HEK293 (cell line): ENCODE results near the gene C2CD3.

Experiments used
- CTCF ChIA-PET: fragments of 350-600 bp; formaldehyde crosslinking; extraction: SDS; loops from one replicate; lab custom pipeline; 2021; ENCODE audit warnings: antibody characterized with exemption; lab: Yijun Ruan, JAX
- POLR2A ChIA-PET: fragments of 300-600 bp; formaldehyde crosslinking; extraction: SDS; loops from one replicate; lab custom pipeline; 2020; ENCODE audit warnings: antibody characterized with exemption, inconsistent platforms; lab: Yijun Ruan, JAX
- H3K27ac ChIP-seq: fragments of 200-500 bp; sonication (Bioruptor generic); 2 replicates; pipeline ENCODE4 v1.5.1; 2014; ENCODE audit warnings: low read depth, low read length, control low read depth, inconsistent platforms; ENCODE audit errors: extremely low read depth
- H3K36me3 ChIP-seq, 2 experiments: fragments of 200-500 bp in 1 of 2; sonication (Bioruptor generic) in 1 of 2; 1 replicate in 1 of 2; 2 replicates in 1 of 2; pipeline ENCODE4 v1.5.1; 2014 to 2017; ENCODE audit warnings: inconsistent platforms in 2 of 2, low read length in 2 of 2; ENCODE audit not compliant: control insufficient read depth in 2 of 2, insufficient read depth in 1 of 2
- H3K4me1 ChIP-seq: fragments of 200-500 bp; sonication (Bioruptor generic); 2 replicates; pipeline ENCODE4 v1.5.1; 2014; ENCODE audit warnings: mild to moderate bottlenecking, low read length, inconsistent platforms; ENCODE audit not compliant: control insufficient read depth, insufficient read depth
- H3K4me3 ChIP-seq: 2 replicates; pipeline ENCODE4 v1.5.1; 2011; ENCODE audit warnings: low read depth, mild to moderate bottlenecking, control low read depth, low read length, moderate library complexity
- H3K9me3 ChIP-seq: fragments of 200-500 bp; sonication (Bioruptor generic); 2 replicates; pipeline ENCODE4 v1.5.1; 2014; ENCODE audit warnings: low read depth, low read length, inconsistent platforms; ENCODE audit not compliant: control insufficient read depth, insufficient read depth
- KLF16 ChIP-seq: fragments of 450-650 bp; formaldehyde crosslinking; IDR thresholded peaks from 2 replicates; pipeline ENCODE4 v1.5.1; 2017; ENCODE audit warnings: missing biosample characterization, missing genetic modification characterization
- MYNN ChIP-seq: fragments of 450-650 bp; formaldehyde crosslinking; IDR thresholded peaks from 2 replicates; pipeline ENCODE4 v1.5.1; 2016; ENCODE audit warnings: missing biosample characterization, missing genetic modification characterization, borderline replicate concordance
- PATZ1 ChIP-seq: fragments of 450-650 bp; formaldehyde crosslinking; IDR thresholded peaks from 2 replicates; pipeline ENCODE4 v1.5.1; 2016; ENCODE audit warnings: missing biosample characterization, missing genetic modification characterization
- PRDM10 ChIP-seq: fragments of 450-650 bp; formaldehyde crosslinking; IDR thresholded peaks from 2 replicates; pipeline ENCODE4 v1.5.1; 2016; ENCODE audit warnings: missing biosample characterization, missing genetic modification characterization
- REPIN1 ChIP-seq: fragments of 450-650 bp; formaldehyde crosslinking; IDR thresholded peaks from 2 replicates; pipeline ENCODE4 v1.5.1; 2017; ENCODE audit warnings: missing biosample characterization, missing genetic modification characterization, low read depth
- SCRT2 ChIP-seq: fragments of 450-650 bp; formaldehyde crosslinking; IDR thresholded peaks from 2 replicates; pipeline ENCODE4 v1.5.1; 2016; ENCODE audit warnings: missing biosample characterization, missing genetic modification characterization
- ZFP69B ChIP-seq: fragments of 450-650 bp; formaldehyde crosslinking; IDR thresholded peaks from 2 replicates; pipeline ENCODE4 v1.5.1; 2016; ENCODE audit warnings: missing biosample characterization, missing genetic modification characterization
- ZNF175 ChIP-seq: fragments of 450-650 bp; formaldehyde crosslinking; IDR thresholded peaks from 2 replicates; pipeline ENCODE4 v1.5.1; 2016; ENCODE audit warnings: missing biosample characterization, missing genetic modification characterization
- ZNF221 ChIP-seq: fragments of 450-650 bp; formaldehyde crosslinking; IDR thresholded peaks from 2 replicates; pipeline ENCODE4 v1.5.1; 2017; ENCODE audit warnings: missing biosample characterization, missing genetic modification characterization, borderline replicate concordance
- ZNF311 ChIP-seq: fragments of 450-650 bp; formaldehyde crosslinking; IDR thresholded peaks from 2 replicates; pipeline ENCODE4 v1.5.1; 2017; ENCODE audit warnings: missing biosample characterization, missing genetic modification characterization, borderline replicate concordance
- ZNF354C ChIP-seq: fragments of 450-650 bp; formaldehyde crosslinking; IDR thresholded peaks from 2 replicates; pipeline ENCODE4 v1.5.1; 2016; ENCODE audit warnings: missing biosample characterization, missing genetic modification characterization, low read depth, borderline replicate concordance
- ZNF366 ChIP-seq: fragments of 450-650 bp; formaldehyde crosslinking; conservative IDR thresholded peaks from 2 replicates; pipeline ENCODE4 v1.5.1; 2016; ENCODE audit warnings: missing biosample characterization, missing genetic modification characterization
- ZNF398 ChIP-seq: fragments of 450-650 bp; formaldehyde crosslinking; IDR thresholded peaks from 2 replicates; pipeline ENCODE4 v1.5.1; 2017; ENCODE audit warnings: missing biosample characterization, missing genetic modification characterization
- ZNF449 ChIP-seq: fragments of 450-650 bp; formaldehyde crosslinking; IDR thresholded peaks from 2 replicates; pipeline ENCODE4 v1.5.1; 2017; ENCODE audit warnings: missing biosample characterization, mild to moderate bottlenecking, missing genetic modification characterization, moderate library complexity
- ZNF473 ChIP-seq: fragments of 450-650 bp; formaldehyde crosslinking; IDR thresholded peaks from 2 replicates; pipeline ENCODE4 v1.5.1; 2017; ENCODE audit warnings: missing biosample characterization, missing genetic modification characterization
- ZNF530 ChIP-seq: fragments of 450-650 bp; formaldehyde crosslinking; IDR thresholded peaks from 2 replicates; pipeline ENCODE4 v1.5.1; 2016; ENCODE audit warnings: low read depth, missing biosample characterization, missing genetic modification characterization
- ZNF596 ChIP-seq: fragments of 450-650 bp; IDR thresholded peaks from 2 replicates; pipeline ENCODE4 v1.5.0; 2018; ENCODE audit warnings: missing biosample characterization, mild to moderate bottlenecking, missing genetic modification characterization, moderate library complexity
- ZNF626 ChIP-seq: fragments of 450-650 bp; sonication (Bioruptor Pico); formaldehyde crosslinking; IDR thresholded peaks from 2 replicates; pipeline ENCODE4 v1.5.1; 2018; ENCODE audit warnings: missing biosample characterization, missing genetic modification characterization, inconsistent platforms
- ZNF704 ChIP-seq: fragments of 450-650 bp; formaldehyde crosslinking; IDR thresholded peaks from 2 replicates; pipeline ENCODE4 v1.5.1; 2016; ENCODE audit warnings: missing biosample characterization, missing genetic modification characterization
- ZNF768 ChIP-seq: fragments of 450-650 bp; formaldehyde crosslinking; IDR thresholded peaks from 2 replicates; pipeline ENCODE4 v1.5.1; 2018; ENCODE audit warnings: missing biosample characterization, mild to moderate bottlenecking, missing genetic modification characterization
- ZNF837 ChIP-seq: fragments of 450-650 bp; formaldehyde crosslinking; IDR thresholded peaks from 2 replicates; pipeline ENCODE4 v1.5.1; 2016; ENCODE audit warnings: missing biosample characterization, missing genetic modification characterization
- ZSCAN5A ChIP-seq: fragments of 450-650 bp; formaldehyde crosslinking; IDR thresholded peaks from 2 replicates; pipeline ENCODE4 v1.5.1; 2016; ENCODE audit warnings: missing biosample characterization, missing genetic modification characterization

C2CD3 gene

GRCh38 chr11:74077193-74077592, 93.6 kb downstream of the C2CD3 start (continued):
- TF ChIP-seq KLF16 (no peak), MYNN (tag by site-specific recombination) (no peak), ZFP69B (no peak), PATZ1 (no peak)

GRCh38 chr11:74072721-74073120, 98.1 kb downstream of the C2CD3 start:
- TF ChIP-seq ZNF175 (tag by site-specific recombination) (no peak), ZNF768 (tag by site-specific recombination) (no peak), ZNF354C (tag by site-specific recombination) (no peak), ZNF221 (no peak), ZNF473 (tag by site-specific recombination) (no peak), ZNF311 (tag by site-specific recombination) (no peak)
- H3K9me3 ChIP-seq, result no peaks in the 10 kb centered on the region
- H3K4me3 ChIP-seq, result no peak overlapping the region
- ChIA-PET CTCF (interaction anchor here (0.6 kb wide), 1 partner anchor 130 kb away, joined by 3 read pairs; no protein-coding TSS in a partner anchor), POLR2A (no interaction called here)
- peaks cover 14% of the 10 kb centered on the region for H3K4me1 ChIP-seq
- peaks cover 0 to 54% of the 10 kb centered on the region in 2 experiments; a peak in 1 of 3 replicates for H3K36me3 ChIP-seq
- no peak overlapping the region for H3K27ac ChIP-seq

GRCh38 chr11:74072286-74072685, 98.5 kb downstream of the C2CD3 start:
- H3K4me3 ChIP-seq, result no peak overlapping the region
- no peaks in the 10 kb centered on the region for H3K9me3 ChIP-seq
- TF ChIP-seq ZNF768 (tag by site-specific recombination), result no peak
- TF ChIP-seq ZNF366 (tag by site-specific recombination), result no peak
- no peak for TF ChIP-seq ZNF626 (tag by site-specific recombination)
- no peak for TF ChIP-seq SCRT2 (tag by site-specific recombination)
- no peak for TF ChIP-seq ZNF449
- TF ChIP-seq ZNF398 (tag by site-specific recombination), result no peak
- no peak for TF ChIP-seq ZNF704 (tag by site-specific recombination)
- TF ChIP-seq ZSCAN5A (tag by site-specific recombination), result no peak
- no peak for TF ChIP-seq REPIN1
- no peak for TF ChIP-seq ZNF530 (tag by site-specific recombination)
- TF ChIP-seq ZNF837, result no peak
- TF ChIP-seq PRDM10 (tag by site-specific recombination), result no peak
- no peak for TF ChIP-seq ZNF596 (tag by site-specific recombination)
- H3K4me1 ChIP-seq, result peaks cover 14% of the 10 kb centered on the region
- POLR2A ChIA-PET, result no interaction called here
- peaks cover 0 to 52% of the 10 kb centered on the region in 2 experiments; a peak in 1 of 3 replicates for H3K36me3 ChIP-seq
- CTCF ChIA-PET, result interaction anchor here (0.7 kb wide), 1 partner anchor 14 kb away, joined by 3 read pairs; no protein-coding TSS in a partner anchor
- H3K27ac ChIP-seq, result no peak overlapping the region
